ENCODE data around the gene PTRH1. TPM values are rescaled to one million over a fixed set of nuclear protein-coding genes. Genes with fewer than 3 reads are reported as not detected.
A peak's percentile ranks its signal among the peaks of the same experiment; 100 is the strongest.

Gene PTRH1
- total and polyA plus RNA-seq, 10 of the 15 experiments (the other 5 are each of a cell fraction or from before 2014, with no cell fraction given) = 0.69 to 38.4 (median 10.2) TPM

DNA sequence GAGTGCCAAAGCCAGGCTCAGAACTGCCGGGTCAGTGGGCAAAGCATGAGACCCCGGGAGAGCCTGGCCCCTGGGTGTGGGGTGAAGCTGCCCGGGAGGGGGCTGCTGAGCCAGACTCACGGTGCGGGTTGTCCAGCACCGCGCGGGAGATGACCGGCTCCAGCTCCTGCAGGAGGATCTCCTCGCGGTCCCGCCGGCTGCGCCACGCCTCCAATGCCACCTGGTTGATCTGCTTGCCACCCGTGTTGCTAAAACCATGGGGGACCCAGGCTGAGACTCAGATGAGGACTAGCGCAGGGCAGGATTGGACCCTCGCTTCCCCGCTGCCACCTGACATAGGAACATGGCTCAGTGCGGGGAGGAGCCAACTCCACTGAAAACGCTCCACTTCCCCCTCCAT lies 17.0 kb upstream of the PTRH1 start:
- DNase-seq (ENCODE audit: low read depth, low spot score) (no peak), ATAC-seq (no peak), FAIRE-seq (no peak)
- Histone ChIP-seq H3K4me2 (ENCODE audit: control insufficient read depth, insufficient read depth) (no peak overlapping the region), H3K4me3 (no peak overlapping the region), H3K27ac (ENCODE audit: control insufficient read depth, insufficient read depth) (no peak overlapping the region), H3K4me1 (ENCODE audit: control insufficient read depth, insufficient read depth, low read length) (peaks cover 6% of the 10 kb centered on the region), H3K36me3 (ENCODE audit: control insufficient read depth in 2 of 2, insufficient read depth in 2 of 2, low read length in 1 of 2) (no peaks in the 10 kb centered on the region), H2AFZ (ENCODE audit: control insufficient read depth, low read depth, low read length) (no peak overlapping the region), H3K9me3 (replicated peaks; ENCODE audit: control insufficient read depth, insufficient read depth, low read length) (no peaks in the 10 kb centered on the region), H3K27me3 (replicated peaks in 1 of 2; ENCODE audit: control insufficient read depth in 2 of 2, insufficient read depth in 2 of 2, low read length in 1 of 2) (no peaks in the 10 kb centered on the region), H3K79me2 (ENCODE audit: control insufficient read depth, insufficient read depth, low read length) (no peaks in the 10 kb centered on the region), H4K20me1 (ENCODE audit: control insufficient read depth, insufficient read depth) (no peaks in the 10 kb centered on the region), H3K9ac (ENCODE audit: control insufficient read depth, insufficient read depth, low read length) (no peak overlapping the region)
- SMC1A ChIA-PET (ENCODE audit: uncharacterized antibody, unreplicated experiment) = interaction anchor here (0.6 to 1.5 kb wide), 2 partner anchors 143 to 586 kb away, joined by 3 to 5 read pairs; no protein-coding TSS in a partner anchor
- TSS peak; percentile 54 for BruUV-seq (replicated peaks)
- RAD21 ChIA-PET (ENCODE audit: unreplicated experiment) = no interaction called here
- POLR2A ChIA-PET = no interaction called here
- in situ Hi-C loops (cut with MboI) = loop anchor here (5.0 kb wide), 2 partner anchors 140 to 230 kb away; no protein-coding TSS in a partner anchor
- CTCF ChIA-PET = interaction anchor here (0.9 to 2.6 kb wide), 2 partner anchors 142 to 211 kb away, joined by 3 to 6 read pairs; no protein-coding TSS in a partner anchor
- intact Hi-C loops (cut with micrococcal nuclease; ENCODE audit: unreplicated experiment) = no loop called here
- TF ChIP-seq CHD2 (IDR thresholded peaks at IDR 0.05; ENCODE audit: borderline replicate concordance, low read depth, low read length) (no peak), STAT3 (IDR thresholded peaks at IDR 0.05; ENCODE audit: low read depth, low read length) (no peak), RCOR1 (conservative IDR thresholded peaks at IDR 0.05; ENCODE audit: low read depth, low read length) (no peak), FOXK2 (IDR thresholded peaks at IDR 0.05) (no peak), ZBED1 (IDR thresholded peaks at IDR 0.05; ENCODE audit: borderline replicate concordance) (no peak), RB1 (IDR thresholded peaks at IDR 0.05; ENCODE audit: borderline replicate concordance) (no peak), ZNF217 (IDR thresholded peaks at IDR 0.05) (no peak), KLF5 (IDR thresholded peaks at IDR 0.05; ENCODE audit: partially characterized antibody) (no peak), TCF12 (IDR thresholded peaks at IDR 0.05; ENCODE audit: low read depth, low read length) (no peak)
- TF ChIP-seq, protein P1, sequence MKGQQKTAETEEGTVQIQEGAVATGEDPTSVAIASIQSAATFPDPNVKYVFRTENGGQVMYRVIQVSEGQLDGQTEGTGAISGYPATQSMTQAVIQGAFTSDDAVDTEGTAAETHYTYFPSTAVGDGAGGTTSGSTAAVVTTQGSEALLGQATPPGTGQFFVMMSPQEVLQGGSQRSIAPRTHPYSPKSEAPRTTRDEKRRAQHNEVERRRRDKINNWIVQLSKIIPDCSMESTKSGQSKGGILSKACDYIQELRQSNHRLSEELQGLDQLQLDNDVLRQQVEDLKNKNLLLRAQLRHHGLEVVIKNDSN (IDR thresholded peaks at IDR 0.05; ENCODE audit: borderline replicate concordance, extremely low read length, insufficient read depth, low read depth, low read length) = no peak
- TF ChIP-seq, protein P2, sequence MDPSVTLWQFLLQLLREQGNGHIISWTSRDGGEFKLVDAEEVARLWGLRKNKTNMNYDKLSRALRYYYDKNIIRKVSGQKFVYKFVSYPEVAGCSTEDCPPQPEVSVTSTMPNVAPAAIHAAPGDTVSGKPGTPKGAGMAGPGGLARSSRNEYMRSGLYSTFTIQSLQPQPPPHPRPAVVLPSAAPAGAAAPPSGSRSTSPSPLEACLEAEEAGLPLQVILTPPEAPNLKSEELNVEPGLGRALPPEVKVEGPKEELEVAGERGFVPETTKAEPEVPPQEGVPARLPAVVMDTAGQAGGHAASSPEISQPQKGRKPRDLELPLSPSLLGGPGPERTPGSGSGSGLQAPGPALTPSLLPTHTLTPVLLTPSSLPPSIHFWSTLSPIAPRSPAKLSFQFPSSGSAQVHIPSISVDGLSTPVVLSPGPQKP (IDR thresholded peaks at IDR 0.05; ENCODE audit: low read depth, low read length) = no peak
- TF ChIP-seq, protein P3, sequence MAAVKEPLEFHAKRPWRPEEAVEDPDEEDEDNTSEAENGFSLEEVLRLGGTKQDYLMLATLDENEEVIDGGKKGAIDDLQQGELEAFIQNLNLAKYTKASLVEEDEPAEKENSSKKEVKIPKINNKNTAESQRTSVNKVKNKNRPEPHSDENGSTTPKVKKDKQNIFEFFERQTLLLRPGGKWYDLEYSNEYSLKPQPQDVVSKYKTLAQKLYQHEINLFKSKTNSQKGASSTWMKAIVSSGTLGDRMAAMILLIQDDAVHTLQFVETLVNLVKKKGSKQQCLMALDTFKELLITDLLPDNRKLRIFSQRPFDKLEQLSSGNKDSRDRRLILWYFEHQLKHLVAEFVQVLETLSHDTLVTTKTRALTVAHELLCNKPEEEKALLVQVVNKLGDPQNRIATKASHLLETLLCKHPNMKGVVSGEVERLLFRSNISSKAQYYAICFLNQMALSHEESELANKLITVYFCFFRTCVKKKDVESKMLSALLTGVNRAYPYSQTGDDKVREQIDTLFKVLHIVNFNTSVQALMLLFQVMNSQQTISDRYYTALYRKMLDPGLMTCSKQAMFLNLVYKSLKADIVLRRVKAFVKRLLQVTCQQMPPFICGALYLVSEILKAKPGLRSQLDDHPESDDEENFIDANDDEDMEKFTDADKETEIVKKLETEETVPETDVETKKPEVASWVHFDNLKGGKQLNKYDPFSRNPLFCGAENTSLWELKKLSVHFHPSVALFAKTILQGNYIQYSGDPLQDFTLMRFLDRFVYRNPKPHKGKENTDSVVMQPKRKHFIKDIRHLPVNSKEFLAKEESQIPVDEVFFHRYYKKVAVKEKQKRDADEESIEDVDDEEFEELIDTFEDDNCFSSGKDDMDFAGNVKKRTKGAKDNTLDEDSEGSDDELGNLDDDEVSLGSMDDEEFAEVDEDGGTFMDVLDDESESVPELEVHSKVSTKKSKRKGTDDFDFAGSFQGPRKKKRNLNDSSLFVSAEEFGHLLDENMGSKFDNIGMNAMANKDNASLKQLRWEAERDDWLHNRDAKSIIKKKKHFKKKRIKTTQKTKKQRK (IDR thresholded peaks at IDR 0.05; ENCODE audit: low read depth, low read length) = no peak
- WGBS (ENCODE audit: insufficient coverage, insufficient replicate concordance, low lambda C conversion rate, missing lambda C conversion rate) = 95% methylated on average over 21 of the region's 21 CpGs

Measured in GM12878 (cell line).